GM23248 (cell line): ENCODE results near the gene HOXC5. TPM values are rescaled to one million over a fixed set of nuclear protein-coding genes. Genes with fewer than 3 reads are reported as not detected.

Experiments used
- DNase-seq: peaks from one replicate; pipeline ENCODE4 v3.0.0-alpha.2; 2015
- H2AFZ ChIP-seq: fragments of 200-600 bp; sonication (generic); 2 replicates; pipeline ENCODE4 v1.6.1; 2016; ENCODE audit warnings: antibody characterized with exemption
- H3F3A ChIP-seq: fragments of 200-600 bp; sonication (generic); 2 replicates; pipeline ENCODE4 v1.6.1; 2016; ENCODE audit warnings: mild to moderate bottlenecking, antibody characterized with exemption, mixed run types; ENCODE audit not compliant: insufficient read depth
- H3K27ac ChIP-seq: fragments of 200-600 bp; sonication (generic); 2 replicates; pipeline ENCODE4 v1.5.1; 2016; ENCODE audit warnings: mild to moderate bottlenecking
- H3K27me3 ChIP-seq: fragments of 200-600 bp; sonication (generic); replicated peaks from 2 replicates; pipeline ENCODE4 v1.6.1; 2016; ENCODE audit warnings: mild to moderate bottlenecking; ENCODE audit not compliant: insufficient read depth
- H3K36me3 ChIP-seq: fragments of 200-600 bp; sonication (generic); 2 replicates; pipeline ENCODE4 v1.6.1; 2016; ENCODE audit warnings: low read depth, mild to moderate bottlenecking
- H3K4me1 ChIP-seq: fragments of 200-600 bp; sonication (generic); 2 replicates; pipeline ENCODE4 v1.6.1; 2016; ENCODE audit warnings: mild to moderate bottlenecking; ENCODE audit not compliant: insufficient read depth
- H3K4me2 ChIP-seq: fragments of 200-600 bp; sonication (generic); one replicate; pipeline ENCODE4 v1.6.1; 2016; ENCODE audit warnings: mild to moderate bottlenecking; ENCODE audit not compliant: unreplicated experiment
- H3K4me3 ChIP-seq: fragments of 200-600 bp; sonication (generic); 2 replicates; pipeline ENCODE4 v1.5.1; 2016; ENCODE audit warnings: mild to moderate bottlenecking
- H3K79me2 ChIP-seq: fragments of 200-600 bp; sonication (generic); 2 replicates; pipeline ENCODE4 v1.6.1; 2016; ENCODE audit warnings: mild to moderate bottlenecking; ENCODE audit not compliant: insufficient read depth
- H3K9ac ChIP-seq: fragments of 200-600 bp; sonication (generic); 2 replicates; pipeline ENCODE4 v1.6.1; 2016; ENCODE audit warnings: mild to moderate bottlenecking
- H3K9me2 ChIP-seq: fragments of 200-600 bp; sonication (generic); 2 replicates; pipeline ENCODE4 v1.6.1; 2016; ENCODE audit warnings: mixed run types, mild to moderate bottlenecking, moderate library complexity; ENCODE audit not compliant: insufficient read depth
- H3K9me3 ChIP-seq: fragments of 200-600 bp; sonication (generic); one replicate; pipeline ENCODE4 v1.6.1; 2017; ENCODE audit warnings: low read depth
- H4K20me1 ChIP-seq: fragments of 200-600 bp; sonication (generic); 2 replicates; pipeline ENCODE4 v1.6.0; 2016; ENCODE audit not compliant: insufficient read depth
- EZH2 ChIP-seq: fragments of 200-600 bp; sonication (generic); IDR thresholded peaks from 2 replicates; pipeline ENCODE4 v1.6.1; 2018; ENCODE audit warnings: antibody characterized with exemption, mild to moderate bottlenecking; ENCODE audit not compliant: insufficient read depth, poor library complexity, severe bottlenecking
- EZH2phosphoT487 ChIP-seq: fragments of 200-600 bp; sonication (generic); IDR thresholded peaks from 2 replicates; pipeline ENCODE4 v1.6.1; 2018; ENCODE audit warnings: antibody characterized with exemption, moderate library complexity, mild to moderate bottlenecking, low read depth; ENCODE audit not compliant: insufficient read depth
- WGBS, 2 experiments: methylation state at CpG; one replicate each; pipeline ENCODE4 v1.1.6; 2015 to 2017; ENCODE audit warnings: low lambda C conversion rate in 2 of 2, low coverage in 1 of 2; ENCODE audit errors: missing lambda C conversion rate in 2 of 2; 5-methylcytosine and 5-hydroxymethylcytosine counted together
- in situ Hi-C: fragments of 300-500 bp; cut with MboI; formaldehyde crosslinking; loops from 2 replicates; pipeline ENCODE4 v1.15.0; 2020
- polyA plus RNA-seq: library from polyadenylated mRNA; unstranded; fragments of >200 nt; fragmentation: Nextera tagmentation; extraction: Ambion mirVana; gene quantifications from 2 replicates; pipeline ENCODE4 v1.2.1, GENCODE V29; 2016
- total RNA-seq: library from RNA; depleted of rRNA; stranded (reverse); fragments of >200 nt; shearing (Covaris generic); gene quantifications from 2 replicates; pipeline ENCODE4 v1.2.3, GENCODE V29; 2014

The HOXC5 gene
- total and polyA plus RNA-seq, 2 experiments from 2014 or later, result 0.65 to 1.8 TPM

- H4K20me1 ChIP-seq, result no peaks in the 10 kb centered on the region
- H3K79me2 ChIP-seq, result peaks cover 33% of the 10 kb centered on the region
- H3F3A ChIP-seq, result no peaks in the 10 kb centered on the region
- in situ Hi-C loops, result no loop called here
- H3K4me2 ChIP-seq, result peak overlapping the region; percentile 100
- H2AFZ ChIP-seq, result peak overlapping the region; percentile 98
- no peaks in the 10 kb centered on the region for H3K9me3 ChIP-seq
- H3K27me3 ChIP-seq, result no peaks in the 10 kb centered on the region
- TF ChIP-seq EZH2 (no peak), EZH2phosphoT487 (no peak)
- peak overlapping the region; percentile 89 for H3K9ac ChIP-seq
- 53 to 63% methylated on average over 8 to 10 of the region's 10 CpGs for WGBS, 2 experiments
- H3K4me3 ChIP-seq, result peak overlapping the region; percentile 93
- H3K9me2 ChIP-seq, result no peaks in the 10 kb centered on the region
- peak overlapping the region; percentile 46 for H3K27ac ChIP-seq
- peaks cover 16% of the 10 kb centered on the region for H3K4me1 ChIP-seq
- DNase-seq, result peak; percentile 61
- no peaks in the 10 kb centered on the region for H3K36me3 ChIP-seq
Observed at GRCh38 chr12:54052438-54053002, 19.7 kb downstream of the HOXC5 start.

DNA sequence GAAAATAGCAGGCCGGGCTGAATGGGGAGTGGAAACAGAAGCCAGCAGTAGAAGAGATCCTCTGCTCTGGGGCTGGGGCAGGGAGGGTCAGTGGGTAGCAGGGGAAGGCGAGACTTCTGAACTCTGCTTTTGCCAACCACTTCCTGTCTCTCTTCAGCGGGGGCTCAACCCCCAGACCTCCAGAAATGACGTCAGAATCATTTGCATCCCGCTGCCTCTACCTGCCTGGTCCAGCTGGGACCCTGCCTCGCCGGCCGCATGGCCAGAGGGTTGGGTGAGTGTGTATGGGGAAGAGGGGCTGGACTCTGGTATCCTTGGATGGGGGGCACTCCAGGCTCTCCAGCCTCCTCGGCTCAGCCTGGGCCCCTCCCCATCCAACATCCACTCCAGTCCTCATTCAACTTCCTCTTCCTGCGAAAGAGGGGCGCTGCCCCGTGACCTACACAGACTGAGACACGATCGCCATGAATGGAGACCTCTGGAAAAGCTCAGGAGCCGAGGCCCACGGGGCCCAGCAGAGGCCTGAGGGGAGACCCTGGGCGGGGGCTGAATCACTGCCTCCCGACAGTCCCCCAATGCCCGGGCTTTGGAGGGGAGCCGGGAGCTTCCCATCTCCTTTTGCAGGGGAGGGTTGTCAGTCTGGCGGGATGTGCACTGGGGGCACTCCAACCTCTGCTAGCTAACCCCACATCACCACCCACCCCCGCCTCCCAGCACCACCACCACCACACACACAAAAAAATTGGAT, 20.3 kb downstream of the HOXC5 start:
- Histone ChIP-seq H4K20me1 (no peaks in the 10 kb centered on the region), H3K4me2 (peak overlapping the region; percentile 100), H2AFZ (peak overlapping the region; percentile 98), H3K36me3 (no peaks in the 10 kb centered on the region), H3K27ac (peak overlapping the region; percentile 46), H3K9me3 (no peaks in the 10 kb centered on the region), H3K9ac (peak overlapping the region; percentile 89), H3K27me3 (no peaks in the 10 kb centered on the region), H3K79me2 (peaks cover 33% of the 10 kb centered on the region), H3K4me3 (peak overlapping the region; percentile 93), H3K9me2 (no peaks in the 10 kb centered on the region), H3F3A (no peaks in the 10 kb centered on the region), H3K4me1 (peaks cover 16% of the 10 kb centered on the region)
- in situ Hi-C loops, result no loop called here
- DNase-seq, result peak; percentile 46
- TF ChIP-seq EZH2phosphoT487 (no peak), EZH2 (no peak)
- 3 to 10% methylated on average over 21 to 22 of the region's 22 CpGs for WGBS, 2 experiments

DNA sequence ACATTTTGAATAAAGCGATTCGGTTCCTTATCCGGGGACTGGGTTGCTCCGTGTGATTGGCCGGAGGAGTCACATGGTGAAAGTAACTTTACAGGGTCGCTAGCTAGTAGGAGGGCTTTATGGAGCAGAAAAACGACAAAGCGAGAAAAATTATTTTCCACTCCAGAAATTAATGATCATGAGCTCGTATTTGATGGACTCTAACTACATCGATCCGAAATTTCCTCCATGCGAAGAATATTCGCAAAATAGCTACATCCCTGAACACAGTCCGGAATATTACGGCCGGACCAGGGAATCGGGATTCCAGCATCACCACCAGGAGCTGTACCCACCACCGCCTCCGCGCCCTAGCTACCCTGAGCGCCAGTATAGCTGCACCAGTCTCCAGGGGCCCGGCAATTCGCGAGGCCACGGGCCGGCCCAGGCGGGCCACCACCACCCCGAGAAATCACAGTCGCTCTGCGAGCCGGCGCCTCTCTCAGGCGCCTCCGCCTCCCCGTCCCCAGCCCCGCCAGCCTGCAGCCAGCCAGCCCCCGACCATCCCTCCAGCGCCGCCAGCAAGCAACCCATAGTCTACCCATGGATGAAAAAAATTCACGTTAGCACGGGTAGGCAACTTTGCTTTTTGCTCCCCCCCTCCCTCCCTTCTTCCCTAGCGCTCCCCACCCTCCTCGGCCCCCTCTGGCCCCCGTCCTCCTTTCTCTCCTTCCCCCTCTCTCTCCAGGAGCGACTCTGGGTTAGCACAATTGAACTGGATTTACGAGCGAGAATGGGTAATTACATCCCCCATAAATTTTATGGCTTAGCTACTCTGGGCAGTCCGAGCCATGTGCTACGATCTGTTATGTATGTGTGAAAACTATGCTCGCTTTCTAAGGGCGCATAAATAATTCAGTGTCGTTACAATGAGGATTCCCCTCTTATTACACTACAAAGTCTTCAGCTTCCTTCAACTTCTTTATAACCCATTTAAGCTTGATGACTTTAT, 21.2 kb downstream of the HOXC5 start, which contains the start of gene HOXC4:
Gene HOXC4 (plus strand): TSS at position 85 of the 991 bp plus-strand sequence. CDS start 88 bp downstream, at position 173.
- DNase-seq, result peak; percentile 77
- Histone ChIP-seq H3K79me2 (peaks cover 33% of the 10 kb centered on the region), H3K4me3 (peak within 1 kb of the TSS; percentile 93), H3K27ac (peak within 1 kb of the TSS; percentile 46), H2AFZ (peak within 1 kb of the TSS; percentile 98), H3K9me3 (no peaks in the 10 kb centered on the region), H3K36me3 (no peaks in the 10 kb centered on the region), H3K9me2 (no peaks in the 10 kb centered on the region), H3F3A (no peaks in the 10 kb centered on the region), H3K27me3 (no peaks in the 10 kb centered on the region), H3K4me2 (peak within 1 kb of the TSS; percentile 100), H3K4me1 (peaks cover 16% of the 10 kb centered on the region), H4K20me1 (no peaks in the 10 kb centered on the region), H3K9ac (peak within 1 kb of the TSS; percentile 89)
- no peak for TF ChIP-seq EZH2
- no peak for TF ChIP-seq EZH2phosphoT487
- WGBS, 2 experiments, result 1 to 2% methylated on average over 30 to 52 of the region's 52 CpGs
- in situ Hi-C loops, result no loop called here

DNA sequence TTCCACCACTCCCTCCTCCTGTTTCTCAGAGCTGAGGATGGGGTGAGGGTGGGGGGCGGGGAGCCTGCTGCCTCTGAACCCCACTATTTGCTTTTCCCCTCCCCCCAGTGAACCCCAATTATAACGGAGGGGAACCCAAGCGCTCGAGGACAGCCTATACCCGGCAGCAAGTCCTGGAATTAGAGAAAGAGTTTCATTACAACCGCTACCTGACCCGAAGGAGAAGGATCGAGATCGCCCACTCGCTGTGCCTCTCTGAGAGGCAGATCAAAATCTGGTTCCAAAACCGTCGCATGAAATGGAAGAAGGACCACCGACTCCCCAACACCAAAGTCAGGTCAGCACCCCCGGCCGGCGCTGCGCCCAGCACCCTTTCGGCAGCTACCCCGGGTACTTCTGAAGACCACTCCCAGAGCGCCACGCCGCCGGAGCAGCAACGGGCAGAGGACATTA, 21.9 kb downstream of the HOXC5 start:
- Histone ChIP-seq H4K20me1 (no peaks in the 10 kb centered on the region), H3K27ac (no peak overlapping the region), H3K36me3 (no peaks in the 10 kb centered on the region), H3K4me3 (peak overlapping the region; percentile 93), H3K9me2 (no peaks in the 10 kb centered on the region), H3K4me2 (peak overlapping the region; percentile 100), H3K79me2 (peaks cover 33% of the 10 kb centered on the region), H3K4me1 (peaks cover 16% of the 10 kb centered on the region), H3F3A (no peaks in the 10 kb centered on the region), H2AFZ (peak overlapping the region; percentile 98), H3K9me3 (no peaks in the 10 kb centered on the region), H3K27me3 (no peaks in the 10 kb centered on the region), H3K9ac (peak overlapping the region; percentile 89)
- TF ChIP-seq EZH2, result no peak
- TF ChIP-seq EZH2phosphoT487, result no peak
- peak; percentile 44 for DNase-seq
- in situ Hi-C loops, result no loop called here
- WGBS, 2 experiments, result 6 to 10% methylated on average over 19 to 24 of the region's 24 CpGs
